Limb (tissue), 2 donors: ENCODE data around the gene BORCS8.
"Not testable (repeated sequence)": the region's sequence is repeated elsewhere in the genome, so short reads cannot be mapped to it uniquely, and the experiment has no call there.

Experiments
- DNase-seq, 2 donors: peaks; one replicate each; pipeline ENCODE4 v3.0.0-alpha.2; 2016; ENCODE audit errors: extremely low spot score in 2 of 2

Gene BORCS8

GRCh38 chr19:19149435-19149834 is 42.5 kb downstream of the BORCS8 start:
- DNase-seq = no peak

GRCh38 chr19:19148504-19148903 is 43.4 kb downstream of the BORCS8 start:
- DNase-seq = not testable (repeated sequence)

DNA sequence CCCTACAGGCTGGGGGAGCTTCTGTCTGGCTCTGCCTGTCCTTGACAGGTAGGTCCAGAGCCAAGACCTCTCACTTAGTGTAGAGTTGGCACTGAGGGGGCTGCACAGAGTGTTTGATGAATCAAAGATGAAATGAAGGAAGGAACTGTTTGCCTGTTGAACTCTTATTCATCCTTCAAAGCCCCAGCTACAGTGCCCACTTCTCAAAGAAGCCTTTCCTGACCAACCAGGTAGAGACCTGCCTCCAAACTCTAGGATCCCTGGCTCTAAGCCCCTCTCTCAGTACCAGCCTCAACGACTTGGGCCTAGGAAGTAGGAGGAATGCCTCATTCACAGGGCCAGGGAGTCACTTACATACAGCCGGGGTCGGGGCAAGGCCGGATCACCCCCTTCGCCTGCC is 44.6 kb downstream of the BORCS8 start:
- DNase-seq = no peak

GRCh38 chr19:19146865-19147264 is 45.1 kb downstream of the BORCS8 start:
- no peak for DNase-seq

GRCh38 chr19:19145684-19146608 is 46.0 kb downstream of the BORCS8 start:
- DNase-seq = peak; percentile 34 to 93

DNA sequence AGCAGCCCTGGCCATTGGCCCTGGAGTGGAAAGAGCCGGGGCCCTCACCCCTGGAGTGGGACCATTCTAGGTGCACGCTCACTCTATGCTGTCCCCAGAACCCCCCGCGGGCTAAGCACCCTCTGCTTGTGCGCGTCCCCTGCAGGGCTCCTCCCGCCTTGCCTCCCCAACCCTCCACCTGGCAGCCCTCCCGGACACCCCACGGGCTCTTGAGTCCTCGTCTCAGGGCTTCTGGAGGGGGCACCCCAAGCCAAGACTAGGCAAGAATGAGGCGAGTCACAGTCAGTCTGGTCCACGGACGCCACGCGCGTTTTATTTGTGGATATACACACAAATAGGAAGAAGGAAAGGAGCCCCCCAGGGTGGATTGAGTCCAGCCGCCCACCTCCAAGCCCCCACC is 46.7 kb downstream of the BORCS8 start:
- DNase-seq = no peak

GRCh38 chr19:19142347-19142746 is 49.6 kb downstream of the BORCS8 start:
- DNase-seq = no peak

DNA sequence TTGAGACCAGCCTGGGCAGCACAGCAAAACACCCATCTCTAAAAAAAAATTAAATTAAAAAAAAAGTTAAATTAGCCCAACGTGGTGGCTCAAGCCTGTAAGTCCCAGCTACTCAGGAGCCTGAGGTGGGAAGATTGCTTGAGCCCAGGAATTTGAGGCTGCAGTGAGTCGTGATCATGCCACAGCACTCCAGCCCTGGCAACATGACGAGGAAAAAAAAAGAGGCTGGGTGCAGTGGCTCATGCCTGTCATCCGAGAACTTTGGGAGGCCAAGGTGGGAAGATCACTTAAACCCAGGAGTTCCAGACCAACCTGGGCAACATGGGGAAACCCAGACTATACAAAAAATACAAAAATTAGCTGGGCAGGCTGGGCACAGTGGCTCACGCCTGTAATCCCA is 51.5 kb downstream of the BORCS8 start:
- DNase-seq = no peak

DNA sequence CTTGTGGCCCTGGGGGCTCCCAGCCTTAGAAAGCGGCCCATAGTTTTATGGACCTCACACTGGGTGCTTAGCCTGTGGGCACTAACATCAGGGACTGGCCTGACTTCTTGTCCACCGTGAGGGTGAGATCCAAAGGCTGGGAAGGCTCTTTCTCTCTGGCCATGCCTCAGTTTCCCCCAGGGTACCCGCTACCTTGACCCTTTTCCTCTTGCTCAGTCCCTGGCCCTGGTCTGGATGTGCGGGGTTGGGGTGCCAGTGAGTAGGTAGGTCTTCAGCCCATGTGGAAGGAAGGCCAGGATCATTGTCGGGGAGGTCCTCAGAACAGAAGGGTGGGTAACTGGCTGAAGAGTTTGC is 52.1 kb downstream of the BORCS8 start:
- no peak for DNase-seq

DNA sequence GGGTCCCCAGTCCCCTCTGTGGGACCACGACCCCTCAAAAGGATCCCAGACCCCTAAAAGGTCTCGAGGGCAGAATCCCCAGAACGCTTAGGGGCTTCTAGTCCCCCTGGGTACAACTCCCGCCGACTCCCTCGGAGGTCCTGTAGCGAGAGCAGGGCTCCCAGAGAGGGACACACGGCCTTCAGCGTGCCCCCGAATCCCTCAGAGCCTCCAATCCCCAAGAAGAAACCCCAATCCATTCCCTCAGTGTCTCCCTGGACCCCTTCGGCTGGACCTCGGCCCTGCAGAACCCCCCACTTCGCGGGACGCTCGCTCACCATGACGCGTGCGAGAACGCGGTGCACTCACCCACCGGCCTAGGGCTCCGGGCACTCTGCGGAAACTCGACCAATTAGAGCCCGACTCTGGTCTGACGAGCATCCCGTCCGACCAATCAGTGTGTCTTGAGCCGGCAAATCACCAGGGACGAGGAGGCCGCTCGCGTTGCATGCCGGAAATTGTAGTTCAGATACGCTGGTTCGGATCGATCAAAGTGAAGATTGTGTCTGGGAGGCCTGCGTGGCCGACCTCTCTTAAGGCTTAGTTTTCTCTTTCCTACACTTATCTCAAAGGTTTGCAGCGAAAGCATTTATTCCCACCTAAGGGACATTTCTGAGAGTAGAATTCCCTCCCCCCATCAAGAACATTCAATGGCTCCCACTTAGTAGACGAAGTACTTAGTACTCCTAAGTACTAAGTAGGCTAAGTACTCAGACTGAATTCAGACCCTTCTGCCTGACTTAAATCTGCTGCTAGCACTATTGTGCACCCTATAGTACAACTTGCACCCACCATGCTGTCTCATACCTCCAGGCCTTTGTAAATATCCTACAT is 53.6 kb downstream of the BORCS8 start, which contains the start of gene TMEM161A:
TMEM161A (minus strand) TSS at position 370 of the 873 bp plus-strand sequence; CDS start at position 320, 50 bp downstream.
- DNase-seq = peak; percentile 96 to 97

- no peak for DNase-seq
These were observed 54.3 kb downstream of the BORCS8 start for GRCh38 chr19:19137556-19138108.

DNA sequence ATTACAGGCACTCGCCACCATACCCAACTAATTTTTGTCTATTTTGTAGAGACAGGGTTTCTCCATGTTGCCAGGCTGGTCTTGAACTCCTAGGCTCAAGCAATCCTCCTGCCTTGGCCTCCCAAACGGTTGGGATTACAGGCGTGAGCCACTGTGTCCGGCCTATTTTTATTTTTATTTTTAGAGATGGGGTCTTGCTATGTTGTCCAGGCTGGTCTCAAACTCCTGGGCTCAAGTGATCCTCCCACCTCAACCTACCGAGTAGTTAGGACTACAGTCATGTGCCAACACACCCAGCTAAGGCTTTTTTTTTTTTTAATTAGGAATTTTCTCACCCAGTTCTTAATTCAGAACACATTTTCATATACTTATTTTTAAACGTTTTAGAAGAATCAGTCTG is 56.2 kb downstream of the BORCS8 start:
- not testable (repeated sequence) for DNase-seq

GRCh38 chr19:19134687-19135158 is 57.2 kb downstream of the BORCS8 start:
- peak in 1 of 2 donors; percentile 21 for DNase-seq

DNA sequence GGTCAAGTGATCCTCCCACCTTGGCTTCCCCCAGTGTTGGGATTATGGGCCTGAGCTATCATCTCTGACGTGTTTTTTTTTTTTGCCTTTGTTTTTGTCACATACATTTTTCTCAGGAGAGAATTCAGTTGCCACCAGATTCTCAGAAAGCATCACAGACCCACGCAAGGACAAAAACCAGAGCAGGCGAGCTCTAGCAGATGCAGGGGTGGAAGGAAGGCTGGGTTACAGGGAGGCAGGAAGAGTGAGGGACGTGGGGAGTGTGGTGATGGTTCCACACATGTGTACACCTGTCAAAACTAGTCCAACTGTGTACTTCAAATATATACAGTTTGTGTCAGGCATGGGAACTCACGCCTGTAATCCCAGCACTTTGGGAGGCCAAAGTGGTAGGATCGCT is 58.0 kb downstream of the BORCS8 start:
- no peak for DNase-seq

DNA sequence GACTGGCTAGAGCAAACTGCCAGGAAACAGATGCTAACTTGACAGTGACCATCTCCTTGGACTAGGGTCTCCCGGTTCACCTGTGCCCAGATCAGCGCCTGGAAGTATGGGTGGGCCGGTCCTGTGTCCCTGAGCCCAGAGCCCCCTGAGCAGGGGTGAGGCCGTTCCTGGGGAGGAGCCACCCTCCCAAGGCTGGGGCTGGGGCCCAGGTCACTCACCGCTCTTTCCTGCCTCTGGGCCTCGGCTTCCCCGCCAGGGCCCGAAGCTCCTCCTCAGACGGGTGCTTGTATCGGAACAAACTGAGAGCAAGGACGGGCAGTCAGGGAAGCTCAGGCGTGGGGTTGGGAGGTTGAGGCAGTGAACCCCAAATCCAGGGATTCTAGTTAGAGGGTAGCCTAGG is 59.0 kb downstream of the BORCS8 start:
- DNase-seq = no peak

- no peak for DNase-seq
These were observed 60.0 kb downstream of the BORCS8 start for GRCh38 chr19:19131989-19132388.
